Endometrial microvascular endothelial cells (primary cell): ENCODE measurements around the gene PCDH12. TPM values are rescaled to one million over a fixed set of nuclear protein-coding genes. Genes with fewer than 3 reads are reported as not detected.
"Not testable (repeated sequence)": the region's sequence is repeated elsewhere in the genome, so short reads cannot be mapped to it uniquely, and the experiment has no call there.

Experiments used
- in situ Hi-C: cut with HindIII; loops from 2 replicates; pipeline ENCODE4 v1.10.0; 2017; ENCODE audit warnings: low sequenced_read_pairs, low pct_unique_long_range_greater_than_20kb; ENCODE audit errors: inconsistent ontology term
- total RNA-seq: library from RNA; depleted of rRNA; stranded (reverse); fragments of >200 nt; gene quantifications from one replicate; pipeline ENCODE4 v1.2.3, GENCODE V29; 2015; ENCODE audit errors: inconsistent ontology term

PCDH12 gene
- total RNA-seq, 1 donor from 2014 or later: 7.7 TPM

GRCh38 chr5:141944076-141944475, 13.9 kb downstream of the PCDH12 start:
- in situ Hi-C loops: no loop called here

- in situ Hi-C loops: no loop called here
Measured at GRCh38 chr5:141942185-141942857, 15.7 kb downstream of the PCDH12 start.

- in situ Hi-C loops: no loop called here
Measured at GRCh38 chr5:141941779-141942178, 16.2 kb downstream of the PCDH12 start.

GRCh38 chr5:141941307-141941706, 16.7 kb downstream of the PCDH12 start:
- in situ Hi-C loops: no loop called here

- in situ Hi-C loops: no loop called here
Measured at GRCh38 chr5:141940695-141941271, 17.2 kb downstream of the PCDH12 start.

- in situ Hi-C loops: no loop called here
Measured at GRCh38 chr5:141935538-141935937, 22.5 kb downstream of the PCDH12 start.

GRCh38 chr5:141934099-141934844, 23.7 kb downstream of the PCDH12 start:
- in situ Hi-C loops: no loop called here

GRCh38 chr5:141933151-141933550, 24.9 kb downstream of the PCDH12 start:
- in situ Hi-C loops: no loop called here

GRCh38 chr5:141931694-141932093, 26.3 kb downstream of the PCDH12 start:
- in situ Hi-C loops: no loop called here

GRCh38 chr5:141929398-141930058, 28.5 kb downstream of the PCDH12 start:
- in situ Hi-C loops: no loop called here

- in situ Hi-C loops: no loop called here
Measured at GRCh38 chr5:141928051-141928450, 30.0 kb downstream of the PCDH12 start.

GRCh38 chr5:141926434-141926833, 31.6 kb downstream of the PCDH12 start:
- in situ Hi-C loops: no loop called here

- in situ Hi-C loops: no loop called here
Measured at GRCh38 chr5:141923448-141924313, 34.3 kb downstream of the PCDH12 start, which contains the start of gene DELE1. DELE1 (plus strand) TSS chr5:141923871; CDS start chr5:141923942, 71 bp downstream.

GRCh38 chr5:141922827-141923447, 35.1 kb downstream of the PCDH12 start:
- in situ Hi-C loops: not testable (repeated sequence)

- in situ Hi-C loops: no loop called here
Measured at GRCh38 chr5:141920771-141921170, 37.2 kb downstream of the PCDH12 start.

GRCh38 chr5:141919218-141920119, 38.5 kb downstream of the PCDH12 start:
- in situ Hi-C loops: no loop called here

GRCh38 chr5:141917760-141918159, 40.2 kb downstream of the PCDH12 start:
- in situ Hi-C loops: no loop called here
